CD4-positive, alpha-beta T cell treated with Interleukin-15 for 1 hour (primary cell): ENCODE results near the gene DUSP15.
"Not testable (repeated sequence)": the region's sequence is repeated elsewhere in the genome, so short reads cannot be mapped to it uniquely, and the experiment has no call there.

Experiments used
- DNase-seq: peaks from one replicate; pipeline ENCODE4 v3.0.0-alpha.2; 2020

Gene DUSP15

DNA sequence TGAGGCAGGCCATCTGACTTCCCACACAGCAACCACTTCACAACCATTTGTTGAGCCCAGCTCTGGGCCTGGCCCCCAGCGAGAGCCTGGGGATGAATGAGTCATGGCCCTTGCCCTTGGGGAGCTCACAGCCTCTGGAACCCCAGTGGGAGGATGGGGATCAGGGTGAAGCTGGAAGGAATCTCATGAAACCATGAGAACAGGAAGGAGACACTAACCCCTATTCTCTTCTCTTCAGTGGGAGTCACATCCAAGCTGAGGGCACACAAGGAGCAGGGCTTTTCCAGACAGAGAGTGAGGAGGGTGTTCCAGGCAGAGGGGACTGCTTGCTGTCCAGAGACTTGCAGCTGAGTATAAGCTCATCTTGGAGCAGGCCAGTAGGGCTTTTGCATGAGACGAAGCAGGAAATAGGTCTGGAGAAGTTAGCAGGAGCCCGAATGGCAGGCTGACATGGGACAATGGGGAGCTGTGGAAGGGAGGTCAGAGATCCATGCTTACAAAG, 32.4 kb downstream of the DUSP15 start:
- no peak for DNase-seq

DNA sequence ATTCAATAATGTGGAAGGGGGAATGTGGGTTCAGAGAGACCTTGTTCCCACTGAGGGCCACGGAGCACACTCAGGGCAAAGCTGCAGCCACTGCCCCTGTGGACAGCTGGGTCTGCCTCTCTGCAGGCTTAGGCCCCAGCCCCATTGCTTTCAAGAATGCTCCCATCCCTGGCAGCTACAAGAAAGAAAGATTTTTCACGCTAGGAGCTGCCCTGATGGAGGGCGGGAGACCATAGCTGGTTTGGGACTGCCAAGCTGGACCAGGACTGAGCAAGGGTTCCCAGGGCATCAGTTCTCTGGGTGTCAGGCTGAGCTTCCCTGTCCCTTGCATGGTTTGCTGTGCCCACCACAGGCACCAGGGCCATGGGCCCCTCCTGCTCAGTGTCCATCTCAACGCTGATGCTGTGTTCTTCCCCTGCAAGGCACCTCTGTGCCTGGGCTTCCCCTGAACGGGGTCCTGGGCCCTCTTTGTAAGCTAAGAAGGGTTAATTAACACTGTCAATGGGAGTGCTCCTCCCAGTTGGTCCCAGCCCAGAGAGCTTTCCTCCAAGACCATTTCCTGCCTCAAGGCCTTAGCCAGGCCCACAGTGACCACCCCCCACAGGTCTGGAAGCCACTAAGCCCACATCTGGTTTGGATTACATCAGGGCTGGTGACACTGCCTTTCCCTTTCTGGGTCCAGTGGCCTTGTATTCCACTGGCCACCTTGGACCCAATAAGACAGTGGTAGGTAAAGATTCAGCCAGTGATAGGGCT, 33.3 kb downstream of the DUSP15 start:
- DNase-seq: no peak

DNA sequence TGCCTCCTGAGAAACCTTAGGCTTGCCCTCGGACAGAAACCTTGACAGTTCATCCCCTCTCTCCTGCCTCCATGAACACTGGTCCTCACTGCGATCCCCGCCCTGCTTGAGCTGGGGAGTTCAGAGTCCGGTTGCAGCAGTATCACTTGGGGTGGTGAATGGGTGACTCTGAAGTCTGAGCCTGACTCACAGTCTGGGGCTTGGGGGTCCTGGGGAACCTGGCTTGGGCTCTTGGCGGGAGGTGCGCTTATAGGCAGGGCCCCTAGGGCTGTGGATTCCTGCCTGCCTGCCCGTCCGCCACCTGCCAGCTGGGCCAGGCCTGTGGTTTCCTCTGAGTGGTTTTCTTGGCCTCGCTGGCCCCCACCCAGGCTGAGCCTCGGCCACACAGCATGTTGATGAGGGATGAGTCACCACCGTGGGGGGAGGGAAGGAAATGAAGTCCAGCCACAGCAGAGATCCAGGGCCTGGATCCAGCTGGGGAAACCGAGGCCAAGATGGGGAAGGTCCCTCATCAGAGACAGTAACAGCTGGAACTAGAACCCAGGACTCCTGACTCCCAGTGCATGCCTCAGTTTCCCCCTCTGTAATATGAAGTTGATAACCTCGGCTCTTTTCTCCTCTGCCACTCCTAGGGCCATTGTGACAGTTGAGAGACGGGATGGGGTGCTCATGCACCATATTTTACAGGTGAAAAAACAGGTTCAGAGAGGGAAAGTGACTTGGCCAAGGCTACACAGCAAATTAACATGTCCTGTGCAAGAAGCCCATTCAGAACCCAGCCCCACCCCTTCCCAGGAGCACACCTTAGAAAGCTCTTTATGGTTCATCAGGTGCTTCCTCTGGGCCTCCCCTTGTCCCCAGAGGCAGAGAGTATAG, 34.1 kb downstream of the DUSP15 start:
- DNase-seq: peak; percentile 65

DNA sequence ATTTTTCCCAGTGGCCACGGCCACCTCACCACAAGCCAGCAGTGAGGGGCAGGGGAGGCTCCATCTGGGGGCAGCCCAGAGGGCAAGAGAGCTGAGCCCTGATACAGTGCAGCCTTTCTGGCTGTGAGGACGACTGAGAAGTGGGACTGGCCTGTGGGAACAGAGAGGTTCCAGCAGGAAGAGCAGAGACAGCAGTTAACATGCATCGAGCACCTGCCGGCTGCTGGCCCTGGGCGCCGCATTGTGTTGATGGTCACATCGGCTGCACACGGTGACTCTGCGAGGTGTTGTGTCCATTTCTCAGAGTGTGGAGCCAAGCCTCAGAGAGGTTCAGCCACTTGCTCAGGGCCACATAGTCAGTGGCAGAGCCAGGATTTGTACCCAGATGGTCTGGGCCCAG, 34.8 kb downstream of the DUSP15 start:
- DNase-seq: no peak

DNA sequence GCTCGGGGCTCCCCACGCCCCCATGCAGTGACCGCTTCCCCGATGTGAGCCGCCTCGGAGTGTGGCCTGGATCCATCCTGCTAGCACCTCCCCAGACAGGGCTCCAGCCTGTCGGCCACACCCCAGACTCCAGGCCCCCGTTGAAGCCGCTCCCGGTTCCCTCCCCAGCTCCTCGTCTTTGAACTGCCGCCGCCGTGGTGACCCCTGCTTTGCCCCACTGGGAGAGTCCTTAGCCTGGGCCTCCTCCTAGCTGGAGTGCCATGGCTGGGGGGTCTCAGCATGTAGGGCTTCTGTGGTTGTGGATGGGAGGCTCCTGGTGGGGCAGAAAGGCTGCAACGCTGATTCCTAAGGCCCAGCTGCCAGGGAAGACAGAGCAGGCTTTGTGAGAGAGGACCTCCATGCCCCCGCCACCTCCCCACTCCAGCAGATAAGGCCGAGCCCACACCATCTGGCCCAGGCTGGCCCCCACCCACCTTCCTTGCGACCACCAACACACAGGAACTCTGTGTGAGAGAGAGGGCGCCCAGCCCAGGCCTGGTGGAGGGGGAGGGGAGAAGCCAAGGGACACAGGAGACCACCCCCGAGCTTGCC, 36.3 kb downstream of the DUSP15 start:
- no peak for DNase-seq

DNA sequence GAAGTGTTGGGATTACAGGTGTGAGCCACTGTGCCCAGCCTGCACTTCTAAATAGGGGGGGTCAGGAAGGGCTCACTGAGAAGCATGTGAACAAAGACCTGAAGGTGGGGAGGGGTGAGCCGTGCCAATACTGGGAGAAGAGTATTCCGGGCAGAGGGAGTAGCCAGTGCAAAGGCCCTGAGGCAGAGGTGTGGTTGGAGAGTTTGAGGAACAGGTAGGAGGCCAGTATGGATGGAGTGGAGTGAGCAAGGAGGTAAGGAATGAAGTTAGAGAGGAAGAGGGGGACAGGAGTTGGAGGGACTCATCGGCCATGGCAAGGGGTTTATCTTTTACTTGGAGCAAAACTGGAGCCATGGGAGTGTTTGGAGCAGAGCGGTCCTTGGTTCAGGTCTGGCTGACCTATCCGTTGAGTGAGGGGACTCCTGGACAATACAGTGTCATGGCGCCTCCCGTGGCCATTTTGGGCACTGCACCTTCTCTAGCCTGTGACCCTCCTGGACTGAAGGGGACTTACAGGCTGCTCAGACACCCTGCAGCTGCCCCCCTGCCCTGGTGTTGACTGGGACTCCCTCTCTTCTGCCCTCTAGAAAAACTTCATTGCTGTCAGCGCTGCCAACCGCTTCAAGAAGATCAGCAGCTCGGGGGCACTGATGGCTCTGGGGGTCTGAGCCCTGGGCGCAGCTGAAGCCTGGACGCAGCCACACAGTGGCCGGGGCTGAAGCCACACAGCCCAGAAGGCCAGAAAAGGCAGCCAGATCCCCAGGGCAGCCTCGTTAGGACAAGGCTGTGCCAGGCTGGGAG, 37.0 kb downstream of the DUSP15 start:
- peak; percentile 49 for DNase-seq

DNA sequence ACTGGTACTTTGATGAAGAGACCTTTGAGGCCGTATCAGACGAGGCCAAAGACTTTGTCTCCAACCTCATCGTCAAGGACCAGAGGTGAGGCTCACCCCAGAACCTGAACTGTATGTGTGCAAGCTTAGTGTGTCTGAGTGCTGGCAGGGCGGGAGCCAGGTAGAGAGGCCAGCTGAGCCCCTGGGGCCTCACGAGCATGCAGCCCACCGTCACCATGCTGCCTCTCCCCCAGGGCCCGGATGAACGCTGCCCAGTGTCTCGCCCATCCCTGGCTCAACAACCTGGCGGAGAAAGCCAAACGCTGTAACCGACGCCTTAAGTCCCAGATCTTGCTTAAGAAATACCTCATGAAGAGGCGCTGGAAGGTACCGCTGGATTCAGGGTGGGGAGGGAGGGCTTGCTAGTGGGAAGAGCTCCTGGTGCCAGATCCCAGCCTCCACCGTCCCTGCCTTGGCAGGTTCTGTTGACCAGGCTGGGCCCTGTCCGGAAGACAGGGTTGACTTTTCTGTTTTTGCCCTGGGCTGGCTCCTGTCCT, 38.5 kb downstream of the DUSP15 start:
- no peak for DNase-seq

DNA sequence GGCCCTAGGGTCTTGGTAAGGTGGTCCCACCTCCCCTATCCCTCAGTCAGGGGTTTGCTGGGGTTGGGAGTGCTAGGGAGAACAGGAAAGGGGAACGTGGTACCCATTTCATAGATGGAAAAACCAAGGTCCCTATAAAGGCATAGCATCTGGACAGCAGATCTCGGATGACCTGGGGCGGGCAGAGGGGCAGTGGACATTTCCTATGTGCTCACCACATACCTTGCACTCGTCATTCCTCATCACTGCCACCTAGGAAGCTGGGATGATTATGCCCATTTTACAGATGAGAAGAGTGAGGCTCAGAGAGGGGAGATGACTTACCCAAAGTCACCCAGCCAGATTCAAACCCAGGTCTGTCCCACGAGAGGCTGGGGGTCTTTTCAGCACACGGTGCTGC, 39.1 kb downstream of the DUSP15 start:
- DNase-seq: no peak

DNA sequence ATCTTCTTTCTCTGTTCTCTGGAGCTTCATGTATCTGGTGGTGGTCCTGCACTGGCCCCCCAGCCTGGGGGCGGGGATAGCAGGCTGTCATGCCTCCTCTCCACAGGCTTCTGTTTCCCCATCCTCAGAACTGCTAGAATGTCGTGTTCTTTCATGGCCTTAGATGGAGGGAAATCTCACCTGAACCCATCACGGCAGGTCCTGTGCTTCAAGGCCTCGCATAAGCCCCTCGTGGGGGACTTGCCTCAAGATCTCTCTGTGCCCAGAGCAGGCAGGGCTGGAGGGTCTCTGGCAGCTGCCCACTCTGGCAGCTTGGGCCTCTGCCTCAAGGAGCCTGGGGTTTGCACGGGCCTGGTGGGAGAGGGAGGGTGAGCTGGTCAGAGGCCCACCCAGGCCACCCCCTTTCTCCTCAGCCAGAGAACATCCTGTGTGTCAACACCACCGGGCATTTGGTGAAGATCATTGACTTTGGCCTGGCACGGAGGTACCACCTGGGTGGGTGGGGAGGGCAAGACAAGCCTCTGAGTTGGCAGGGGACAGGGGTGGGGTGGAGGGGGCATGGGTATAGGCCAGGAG, 39.8 kb downstream of the DUSP15 start:
- DNase-seq: no peak

DNA sequence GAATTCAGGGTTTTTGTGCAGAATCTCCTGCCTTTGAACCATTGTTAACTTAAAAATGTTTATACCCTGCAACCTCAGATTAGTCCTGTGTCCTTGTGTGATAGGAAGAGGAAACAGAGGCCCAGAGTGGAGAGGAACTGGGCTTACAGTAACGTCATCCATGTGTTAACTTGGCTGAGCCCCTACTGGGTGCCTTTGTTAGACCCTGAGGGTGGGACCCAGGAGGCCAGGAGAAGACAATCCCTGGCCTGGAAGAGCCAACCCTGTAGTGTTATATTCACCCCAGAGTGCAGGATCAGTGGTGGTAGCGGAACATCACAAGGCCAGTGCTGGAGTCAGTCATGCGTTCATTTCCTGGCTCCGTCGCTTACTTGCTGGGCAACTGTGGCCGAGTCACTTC, 40.6 kb downstream of the DUSP15 start:
- no peak for DNase-seq

DNA sequence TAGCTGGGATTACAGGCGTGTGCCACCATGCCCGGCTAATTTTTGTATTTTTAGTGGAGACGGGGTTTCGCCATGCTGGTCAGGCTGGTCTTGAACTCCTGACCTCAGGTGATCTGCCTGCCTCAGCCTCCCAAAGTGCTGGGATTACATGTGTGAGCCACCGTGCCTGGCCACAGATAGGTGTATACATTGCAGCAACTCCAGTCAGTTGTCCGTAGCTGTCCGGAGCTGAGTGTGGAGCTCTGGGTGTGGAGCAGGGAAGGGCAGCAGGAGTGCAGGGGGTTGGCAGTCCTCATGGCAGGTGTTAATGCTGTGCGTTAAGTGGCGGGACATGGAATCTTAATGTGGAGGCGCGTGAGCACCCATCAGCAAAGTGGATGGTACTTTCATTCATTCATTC, 42.3 kb downstream of the DUSP15 start:
- DNase-seq: not testable (repeated sequence)

DNA sequence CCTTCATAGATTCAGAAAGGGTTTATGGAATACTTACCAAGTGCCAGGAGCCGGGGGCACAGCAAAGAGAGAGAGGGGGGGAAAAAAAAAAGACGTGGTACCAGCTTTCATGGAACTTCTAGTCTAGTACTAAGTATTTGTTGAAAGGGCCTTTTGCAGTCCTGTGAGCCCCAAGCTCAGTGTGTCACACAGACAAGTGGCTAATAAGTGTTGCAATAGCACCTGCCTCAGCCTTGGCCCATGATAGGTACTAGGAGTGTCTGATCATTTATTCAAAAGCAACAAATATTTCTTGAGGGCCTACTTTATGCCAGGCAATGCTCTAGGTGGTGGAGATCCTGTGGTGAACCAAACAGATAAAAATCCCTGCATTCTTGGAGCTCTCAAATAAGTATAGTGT, 43.3 kb downstream of the DUSP15 start:
- DNase-seq: no peak

DNA sequence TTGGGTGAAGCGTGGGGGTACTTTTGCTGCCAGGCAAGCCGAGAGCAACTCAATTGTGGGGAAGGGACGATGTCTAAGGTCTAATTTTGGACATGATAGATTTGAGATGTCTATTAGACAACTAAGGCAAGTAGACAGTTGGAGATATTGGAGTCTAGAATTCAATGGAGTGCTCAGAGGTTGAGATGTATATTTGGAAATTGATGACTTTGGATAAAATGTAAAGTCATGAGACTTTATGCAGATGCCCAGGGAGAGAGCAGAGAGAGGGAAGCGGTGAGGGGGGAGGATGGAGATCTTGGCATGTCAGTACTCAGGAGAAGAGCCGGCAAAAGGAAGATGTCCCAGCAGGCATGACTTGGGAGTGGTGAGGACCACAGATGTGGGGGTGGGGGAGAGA, 44.3 kb downstream of the DUSP15 start:
- DNase-seq: no peak

DNA sequence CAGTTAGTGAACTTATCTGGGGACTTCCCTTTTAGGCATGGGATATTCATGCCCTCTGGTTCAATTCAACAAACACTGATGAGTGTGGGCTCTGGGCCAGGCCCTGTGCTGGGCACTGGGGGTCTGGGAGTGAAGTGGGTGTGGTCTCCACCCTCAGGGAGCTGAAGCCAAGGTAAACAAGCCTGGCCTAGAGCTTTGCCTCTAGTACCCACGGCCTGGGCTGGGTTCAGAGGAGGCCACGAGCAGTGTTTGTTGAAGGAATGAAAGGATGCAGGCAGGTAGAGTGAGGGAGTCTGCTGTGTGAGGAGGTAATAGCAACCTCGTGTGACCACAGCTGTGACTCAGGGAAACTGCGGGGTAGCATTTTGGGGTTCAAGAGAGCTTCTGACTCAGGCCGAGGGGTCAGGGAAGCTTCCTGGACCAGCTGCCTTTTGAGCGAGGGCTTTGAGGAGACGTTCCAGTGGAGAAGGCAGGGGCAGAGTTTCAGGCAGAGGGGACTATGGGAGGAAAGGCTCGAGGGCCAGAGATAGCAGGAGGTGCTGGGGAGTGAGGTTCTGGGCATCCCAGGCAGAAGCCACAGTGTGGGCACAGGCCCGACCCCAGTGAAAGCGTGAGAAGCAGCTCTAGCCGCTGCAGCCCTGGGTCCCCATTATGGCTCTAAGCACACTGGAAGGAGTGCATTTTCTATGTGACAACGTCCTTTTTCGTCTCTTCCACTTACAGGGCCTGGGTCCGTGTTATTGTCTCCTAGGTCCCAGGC, 45.6 kb downstream of the DUSP15 start:
- DNase-seq: no peak

DNA sequence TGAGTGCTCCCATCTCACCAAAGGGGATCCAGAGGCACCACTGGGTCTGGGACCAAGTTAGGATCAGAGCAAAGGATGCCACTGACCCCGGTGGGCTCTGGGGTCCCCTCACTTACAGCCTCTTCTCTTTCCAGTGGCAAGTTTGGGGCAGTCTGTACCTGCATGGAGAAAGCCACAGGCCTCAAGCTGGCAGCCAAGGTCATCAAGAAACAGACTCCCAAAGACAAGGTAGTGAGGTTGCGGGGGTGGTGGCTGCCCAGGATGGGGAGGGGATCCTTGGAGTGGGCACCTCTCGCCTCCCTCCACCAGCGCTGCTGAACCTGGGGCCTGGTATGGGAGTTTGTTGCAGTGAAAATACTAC, 46.2 kb downstream of the DUSP15 start:
- DNase-seq: no peak

DNA sequence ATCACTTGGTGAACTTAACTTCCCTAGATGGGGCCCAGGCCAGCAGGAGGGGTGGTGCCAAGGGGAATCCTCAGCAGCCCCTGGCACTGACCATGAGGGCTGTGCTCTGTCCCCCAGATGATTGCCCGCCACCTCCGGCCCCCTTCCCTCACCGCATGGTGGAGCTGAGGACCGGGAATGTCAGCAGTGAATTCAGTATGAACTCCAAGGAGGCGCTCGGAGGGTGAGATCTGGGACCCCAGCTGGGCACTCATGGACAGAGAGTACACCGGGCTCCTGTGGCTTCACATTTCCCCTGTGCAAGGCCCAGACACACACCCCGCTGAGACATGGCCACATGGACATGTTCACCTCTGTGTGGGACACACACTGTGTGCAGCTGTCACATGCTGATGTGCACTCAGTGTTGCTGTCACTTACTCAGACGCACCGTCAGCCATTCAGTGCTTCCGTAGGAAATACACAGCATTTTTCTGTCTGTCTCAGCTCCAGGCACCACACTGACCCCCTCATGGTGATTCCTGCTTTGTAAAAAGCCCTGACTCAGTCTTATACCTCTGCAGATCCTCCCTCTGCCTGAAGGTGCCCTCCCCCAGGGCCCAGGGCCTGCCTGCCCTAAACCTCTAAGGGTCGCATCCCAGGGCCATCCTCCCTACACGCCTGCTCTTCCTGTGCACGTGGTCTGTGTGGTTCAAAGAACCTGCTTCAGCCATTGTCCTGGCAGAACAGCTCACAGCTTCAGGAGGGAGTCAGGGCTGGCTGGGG, 46.8 kb downstream of the DUSP15 start:
- DNase-seq: no peak

DNA sequence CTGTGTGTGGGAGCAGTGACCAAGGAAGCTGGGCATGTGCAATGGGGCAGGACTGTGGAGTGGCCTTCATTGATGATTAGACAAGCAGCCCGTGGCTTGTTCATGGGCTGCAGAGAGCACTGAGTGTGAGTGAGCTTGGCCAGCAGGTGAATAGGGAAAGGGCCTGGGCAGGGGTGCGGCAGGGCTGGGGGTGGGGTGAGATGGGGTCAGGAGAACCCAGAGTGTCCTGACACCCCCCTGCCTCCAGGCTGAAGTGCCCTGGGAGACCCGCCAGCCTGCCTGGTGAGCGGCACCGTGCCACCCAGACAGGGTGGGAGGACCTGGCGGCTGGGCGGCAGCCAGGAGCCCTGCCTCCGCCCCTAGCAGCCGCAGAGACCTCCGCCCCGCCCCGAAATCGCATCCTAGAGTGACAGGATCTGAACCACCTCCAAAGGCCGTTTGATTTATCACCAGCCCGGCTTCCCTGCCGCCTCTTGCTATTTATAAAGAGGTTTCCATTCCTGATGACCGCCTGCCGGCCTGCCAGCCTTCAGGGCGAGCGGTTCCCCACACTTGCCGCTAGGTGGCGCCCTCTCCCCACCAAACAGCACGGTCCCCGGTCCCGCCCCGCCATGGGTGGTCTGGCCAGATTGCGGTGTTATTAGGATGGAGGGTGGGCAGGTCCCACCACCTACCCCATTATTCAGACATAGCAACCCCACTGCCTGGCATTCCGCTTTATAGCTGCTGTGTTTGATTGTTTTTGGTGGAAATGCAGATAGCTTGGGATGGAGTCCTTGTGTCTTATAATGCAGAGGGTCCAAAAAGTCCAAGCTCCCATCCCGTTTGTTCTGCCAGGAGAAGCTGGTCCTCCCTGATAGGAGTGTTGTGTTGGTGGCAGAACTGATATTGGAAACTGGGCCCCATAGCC, 47.7 kb downstream of the DUSP15 start:
- DNase-seq: peak; percentile 60

DNA sequence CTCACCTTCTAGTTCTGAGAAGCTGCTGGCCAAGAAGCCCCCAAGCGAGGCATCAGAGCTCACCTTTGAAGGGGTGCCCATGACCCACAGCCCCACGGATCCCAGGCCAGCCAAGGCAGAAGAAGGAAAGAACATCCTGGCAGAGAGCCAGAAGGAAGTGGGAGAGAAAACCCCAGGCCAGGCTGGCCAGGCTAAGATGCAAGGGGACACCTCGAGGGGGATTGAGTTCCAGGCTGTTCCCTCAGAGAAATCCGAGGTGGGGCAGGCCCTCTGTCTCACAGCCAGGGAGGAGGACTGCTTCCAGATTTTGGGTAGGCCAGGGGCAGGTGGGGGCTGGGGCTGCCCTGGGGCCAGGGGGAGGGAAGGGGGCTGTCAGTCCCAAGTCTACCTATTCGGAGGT, 48.9 kb downstream of the DUSP15 start:
- no peak for DNase-seq

DNA sequence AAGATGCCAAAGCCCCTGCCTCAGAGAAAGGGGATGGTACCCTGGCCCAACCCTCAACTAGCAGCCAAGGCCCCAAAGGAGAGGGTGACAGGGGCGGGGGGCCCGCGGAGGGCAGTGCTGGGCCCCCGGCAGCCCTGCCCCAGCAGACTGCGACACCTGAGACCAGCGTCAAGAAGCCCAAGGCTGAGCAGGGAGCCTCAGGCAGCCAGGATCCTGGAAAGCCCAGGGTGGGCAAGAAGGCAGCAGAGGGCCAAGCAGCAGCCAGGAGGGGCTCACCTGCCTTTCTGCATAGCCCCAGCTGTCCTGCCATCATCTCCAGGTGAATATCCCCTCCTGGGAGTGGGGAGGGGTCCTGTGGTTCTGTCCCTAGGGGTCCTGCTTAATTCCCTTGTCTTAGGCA, 50.1 kb downstream of the DUSP15 start:
- no peak for DNase-seq
